ENCODE measurements around the gene TNFSF18. TPM values are rescaled to one million over a fixed set of nuclear protein-coding genes. Genes with fewer than 3 reads are reported as not detected.

TNFSF18 gene, protein sequence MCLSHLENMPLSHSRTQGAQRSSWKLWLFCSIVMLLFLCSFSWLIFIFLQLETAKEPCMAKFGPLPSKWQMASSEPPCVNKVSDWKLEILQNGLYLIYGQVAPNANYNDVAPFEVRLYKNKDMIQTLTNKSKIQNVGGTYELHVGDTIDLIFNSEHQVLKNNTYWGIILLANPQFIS
- under 1 TPM in 2 of 6 donors, not detected in 4; 0.17 to 0.20 TPM for total RNA-seq

DNA sequence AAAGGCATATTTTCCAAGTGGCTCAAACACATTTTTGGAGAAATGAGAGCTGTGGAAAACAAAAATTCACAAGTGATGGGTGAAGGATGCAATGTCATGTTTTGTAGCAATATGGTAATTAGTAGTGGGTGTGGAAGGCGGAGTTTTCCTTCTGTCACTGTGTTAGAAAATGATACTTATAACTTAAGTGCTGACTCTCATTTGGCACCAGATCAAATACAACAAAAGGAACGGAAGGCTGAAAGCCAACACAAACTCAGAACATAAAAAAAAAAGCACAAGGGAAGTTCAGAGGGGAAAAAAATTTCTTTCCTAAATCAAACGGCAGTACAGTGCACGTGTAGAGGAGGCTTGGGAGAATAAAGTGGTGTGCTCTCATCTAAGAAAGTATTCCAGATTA is at the start of gene TNFSF18:
Gene TNFSF18, minus strand, starts transcription at position 77 of the 400 bp plus-strand sequence. Its CDS starts 45 bp downstream, at position 32.
- WGBS, 2 donors = 5 to 9% methylated on average over 4 of the region's 4 CpGs
- Histone ChIP-seq H3K4me3 (no peak within 1 kb of the TSS), H3K4me1 (peaks cover 25 to 31% (median 27%) of the 10 kb centered on the region in 4 donors), H3K36me3 (no peaks in the 10 kb centered on the region), H3K9me3 (no peaks in the 10 kb centered on the region), H3K27me3 (no peaks in the 10 kb centered on the region), H3K27ac (no peak within 1 kb of the TSS)
- DNase-seq (no peak), ATAC-seq (ENCODE audit: low FRiP score in 2 of 2) (peak in 1 of 2 donors; percentile 50)
- TF ChIP-seq POLR2A (IDR thresholded peaks at IDR 0.05) = no peak
- TF ChIP-seq EP300 (IDR thresholded peaks at IDR 0.05) = no peak
- TF ChIP-seq, protein P1, sequence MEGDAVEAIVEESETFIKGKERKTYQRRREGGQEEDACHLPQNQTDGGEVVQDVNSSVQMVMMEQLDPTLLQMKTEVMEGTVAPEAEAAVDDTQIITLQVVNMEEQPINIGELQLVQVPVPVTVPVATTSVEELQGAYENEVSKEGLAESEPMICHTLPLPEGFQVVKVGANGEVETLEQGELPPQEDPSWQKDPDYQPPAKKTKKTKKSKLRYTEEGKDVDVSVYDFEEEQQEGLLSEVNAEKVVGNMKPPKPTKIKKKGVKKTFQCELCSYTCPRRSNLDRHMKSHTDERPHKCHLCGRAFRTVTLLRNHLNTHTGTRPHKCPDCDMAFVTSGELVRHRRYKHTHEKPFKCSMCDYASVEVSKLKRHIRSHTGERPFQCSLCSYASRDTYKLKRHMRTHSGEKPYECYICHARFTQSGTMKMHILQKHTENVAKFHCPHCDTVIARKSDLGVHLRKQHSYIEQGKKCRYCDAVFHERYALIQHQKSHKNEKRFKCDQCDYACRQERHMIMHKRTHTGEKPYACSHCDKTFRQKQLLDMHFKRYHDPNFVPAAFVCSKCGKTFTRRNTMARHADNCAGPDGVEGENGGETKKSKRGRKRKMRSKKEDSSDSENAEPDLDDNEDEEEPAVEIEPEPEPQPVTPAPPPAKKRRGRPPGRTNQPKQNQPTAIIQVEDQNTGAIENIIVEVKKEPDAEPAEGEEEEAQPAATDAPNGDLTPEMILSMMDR (IDR thresholded peaks at IDR 0.05) = no peak
- no peak for TF ChIP-seq POLR2AphosphoS5 (IDR thresholded peaks at IDR 0.05)

DNA sequence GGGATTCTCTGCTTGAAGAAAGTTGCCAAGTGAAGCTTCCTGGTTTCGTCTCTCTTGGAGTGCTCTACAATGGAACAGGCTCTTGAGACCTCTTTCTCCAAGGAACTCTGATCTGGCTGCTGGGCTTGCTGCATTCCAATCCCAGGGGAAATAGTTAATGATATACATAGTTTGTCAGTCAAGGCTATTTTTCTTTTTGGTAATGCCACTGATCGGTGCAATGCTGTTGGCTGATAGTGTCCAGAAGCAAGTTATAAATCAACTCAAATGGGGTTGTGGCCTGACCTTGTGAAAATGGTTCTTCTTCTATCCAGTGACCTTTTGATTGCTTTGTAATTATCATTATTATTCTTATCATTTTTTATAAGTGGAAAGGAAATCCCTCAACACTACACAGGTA is 48.4 kb upstream of the TNFSF18 start:
- ATAC-seq (ENCODE audit: low FRiP score in 2 of 2) = no peak
- H3K4me3 ChIP-seq = no peak overlapping the region
- H3K27me3 ChIP-seq = no peaks in the 10 kb centered on the region
- H3K36me3 ChIP-seq = no peaks in the 10 kb centered on the region
- peaks cover 11 to 13% (median 13%) of the 10 kb centered on the region in 4 donors for H3K9me3 ChIP-seq
- no peak for DNase-seq
- H3K4me1 ChIP-seq = no peaks in the 10 kb centered on the region
- 76 to 84% methylated on average over 2 of the region's 2 CpGs for WGBS, 2 donors
- no peak overlapping the region for H3K27ac ChIP-seq
- no peak for TF ChIP-seq POLR2A (IDR thresholded peaks at IDR 0.05)
- TF ChIP-seq POLR2AphosphoS5 (IDR thresholded peaks at IDR 0.05) = no peak
- TF ChIP-seq, protein P1 (IDR thresholded peaks at IDR 0.05) = no peak
- TF ChIP-seq EP300 (IDR thresholded peaks at IDR 0.05) = no peak

GRCh38 chr1:173098117-173098516 is 47.4 kb upstream of the TNFSF18 start:
- peaks cover 4 to 5% (median 5%) of the 10 kb centered on the region in 4 donors for H3K9me3 ChIP-seq
- no peaks in the 10 kb centered on the region for H3K36me3 ChIP-seq
- no peak overlapping the region for H3K27ac ChIP-seq
- no peak for DNase-seq
- no peak overlapping the region for H3K4me3 ChIP-seq
- no peak for TF ChIP-seq POLR2AphosphoS5 (IDR thresholded peaks at IDR 0.05)
- no peak for TF ChIP-seq POLR2A (IDR thresholded peaks at IDR 0.05)
- no peak for TF ChIP-seq EP300 (IDR thresholded peaks at IDR 0.05)
- ATAC-seq (ENCODE audit: low FRiP score in 2 of 2) = no peak
- no peaks in the 10 kb centered on the region for H3K4me1 ChIP-seq
- H3K27me3 ChIP-seq = no peaks in the 10 kb centered on the region

DNA sequence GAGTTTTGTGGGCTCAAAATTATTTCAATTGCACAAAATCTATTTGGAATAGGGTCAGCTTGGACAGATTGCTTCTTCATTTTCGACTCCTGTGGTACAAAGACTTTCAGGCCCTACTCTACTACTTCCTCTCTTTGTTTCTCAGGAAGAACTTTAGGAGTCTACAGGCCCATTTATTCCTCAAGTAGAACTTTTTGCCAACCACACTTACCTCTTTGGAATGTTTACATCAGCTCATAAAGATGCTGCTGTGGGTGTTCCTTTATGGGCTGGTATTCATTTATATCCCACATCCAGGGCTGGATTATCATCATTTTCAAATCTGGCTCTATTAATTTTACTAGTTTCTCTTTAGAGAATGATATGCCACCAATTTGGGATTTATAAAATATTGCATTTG is 46.3 kb upstream of the TNFSF18 start:
- no peak overlapping the region for H3K4me3 ChIP-seq
- DNase-seq (no peak), ATAC-seq (ENCODE audit: low FRiP score in 2 of 2) (no peak)
- H3K27me3 ChIP-seq = no peaks in the 10 kb centered on the region
- TF ChIP-seq, protein P1 (IDR thresholded peaks at IDR 0.05) = no peak
- TF ChIP-seq POLR2A (IDR thresholded peaks at IDR 0.05) (no peak), EP300 (IDR thresholded peaks at IDR 0.05) (no peak), POLR2AphosphoS5 (IDR thresholded peaks at IDR 0.05) (no peak)
- H3K4me1 ChIP-seq = no peaks in the 10 kb centered on the region
- 61 to 62% methylated on average over 1 of the region's 1 CpG for WGBS, 2 donors
- H3K9me3 ChIP-seq = no peaks in the 10 kb centered on the region
- H3K36me3 ChIP-seq = no peaks in the 10 kb centered on the region
- H3K27ac ChIP-seq = no peak overlapping the region

DNA sequence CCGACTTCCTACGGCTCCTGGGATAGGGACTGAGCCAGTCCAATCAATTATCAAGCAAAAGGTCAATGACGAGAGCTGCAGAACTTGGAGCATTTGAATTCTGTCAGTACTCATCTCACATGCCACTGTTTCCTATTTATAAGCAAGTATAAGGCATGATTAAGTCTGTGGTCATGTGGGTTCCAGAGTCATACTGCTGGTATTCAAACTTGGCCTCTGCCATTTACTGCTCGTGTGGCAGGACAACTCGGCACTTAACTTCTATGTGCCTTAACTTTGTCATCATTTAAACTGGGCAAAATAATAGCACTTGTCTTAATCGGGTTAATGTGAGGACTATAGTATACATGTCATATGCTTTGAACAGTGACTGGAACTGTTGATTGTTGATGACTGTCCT is 44.9 kb upstream of the TNFSF18 start:
- H3K4me3 ChIP-seq = no peak overlapping the region
- H3K9me3 ChIP-seq = no peaks in the 10 kb centered on the region
- no peak overlapping the region for H3K27ac ChIP-seq
- WGBS, 2 donors = 72 to 81% methylated on average over 6 of the region's 6 CpGs
- no peaks in the 10 kb centered on the region for H3K27me3 ChIP-seq
- DNase-seq (no peak), ATAC-seq (ENCODE audit: low FRiP score in 2 of 2) (no peak)
- no peaks in the 10 kb centered on the region for H3K4me1 ChIP-seq
- no peaks in the 10 kb centered on the region for H3K36me3 ChIP-seq
- TF ChIP-seq POLR2AphosphoS5 (IDR thresholded peaks at IDR 0.05) (no peak), EP300 (IDR thresholded peaks at IDR 0.05) (no peak)

- WGBS, 2 donors = 87 to 89% methylated on average over 4 of the region's 4 CpGs
- no peak overlapping the region for H3K27ac ChIP-seq
- TF ChIP-seq POLR2A (IDR thresholded peaks at IDR 0.05) = no peak
- no peak for TF ChIP-seq EP300 (IDR thresholded peaks at IDR 0.05)
- TF ChIP-seq, protein P1 (IDR thresholded peaks at IDR 0.05) = no peak
- TF ChIP-seq POLR2AphosphoS5 (IDR thresholded peaks at IDR 0.05) = no peak
- H3K4me3 ChIP-seq = no peak overlapping the region
- no peaks in the 10 kb centered on the region for H3K9me3 ChIP-seq
- no peaks in the 10 kb centered on the region for H3K36me3 ChIP-seq
- H3K27me3 ChIP-seq = no peaks in the 10 kb centered on the region
- no peak for DNase-seq
- ATAC-seq (ENCODE audit: low FRiP score in 2 of 2) = no peak
- no peaks in the 10 kb centered on the region for H3K4me1 ChIP-seq
These were observed 43.8 kb upstream of the TNFSF18 start for GRCh38 chr1:173094541-173094940.
